Stimulated activated CD4-positive, alpha-beta T cell treated with anti-CD3 and anti-CD28 coated beads, Interleukin-15, amount 100 ng/mL, for 1 hour (primary cell): ENCODE data around the gene DGKQ.
"Not testable (repeated sequence)": the region's sequence is repeated elsewhere in the genome, so short reads cannot be mapped to it uniquely, and the experiment has no call there.

Source experiments
- DNase-seq, 2 donors: peaks; one replicate each; pipeline ENCODE4 v3.0.0-alpha.2; 2020; ENCODE audit warnings: low read depth in 1 of 2, low spot score in 1 of 2

Gene DGKQ

GRCh38 chr4:952881-953573 lies 20.3 kb downstream of the DGKQ start:
- DNase-seq: no peak

DNA sequence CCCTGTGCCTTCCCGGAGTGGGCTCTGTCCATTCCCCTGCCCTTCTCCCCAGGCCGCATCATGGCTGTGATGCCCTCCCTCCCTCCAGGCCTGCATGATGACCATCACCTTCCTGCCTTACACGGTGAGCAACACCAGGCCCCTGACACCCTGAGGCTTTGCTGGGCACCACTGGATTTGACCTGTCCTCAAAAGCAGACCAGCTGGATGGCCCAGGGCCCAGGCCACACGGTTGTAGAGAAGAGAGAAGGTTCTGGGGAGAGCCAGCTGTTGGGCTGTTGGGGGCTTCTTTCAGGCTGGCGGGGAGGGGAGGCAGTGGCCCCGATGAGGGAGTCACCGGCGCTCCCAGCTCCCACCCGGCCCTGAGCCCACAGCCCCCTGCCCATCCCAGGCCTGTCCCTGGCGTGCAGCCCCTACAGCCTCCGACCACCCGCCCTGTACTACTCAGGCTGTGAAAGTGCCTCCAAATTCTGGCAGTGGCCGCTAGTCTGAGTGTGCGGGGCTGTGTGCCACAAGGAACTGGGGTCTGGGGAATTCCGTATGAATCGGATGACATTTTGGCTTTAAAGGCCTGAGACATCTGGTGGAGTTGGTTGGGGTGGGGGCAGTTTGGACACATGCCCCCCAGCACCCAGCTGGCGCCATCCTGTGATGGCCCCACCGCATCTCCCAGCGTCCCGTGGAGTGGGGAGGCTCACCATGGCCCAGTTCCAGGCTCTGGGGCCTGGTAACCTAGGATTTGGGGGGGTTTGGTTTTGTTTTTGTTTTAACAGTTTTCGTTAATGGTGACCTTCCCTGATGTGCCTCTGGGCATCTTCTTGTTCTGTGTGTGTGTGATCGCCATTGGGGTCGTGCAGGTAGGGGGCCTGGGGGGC lies 21.5 kb downstream of the DGKQ start:
- DNase-seq: no peak

- DNase-seq: no peak
Observed at GRCh38 chr4:951186-951585, 22.2 kb downstream of the DGKQ start.

GRCh38 chr4:950136-951020 lies 23.0 kb downstream of the DGKQ start:
- no peak for DNase-seq

GRCh38 chr4:949656-950055 lies 23.7 kb downstream of the DGKQ start:
- no peak for DNase-seq

- DNase-seq: no peak
Observed at GRCh38 chr4:948936-949300, 24.5 kb downstream of the DGKQ start.

GRCh38 chr4:948101-948935 lies 25.1 kb downstream of the DGKQ start:
- no peak for DNase-seq

DNA sequence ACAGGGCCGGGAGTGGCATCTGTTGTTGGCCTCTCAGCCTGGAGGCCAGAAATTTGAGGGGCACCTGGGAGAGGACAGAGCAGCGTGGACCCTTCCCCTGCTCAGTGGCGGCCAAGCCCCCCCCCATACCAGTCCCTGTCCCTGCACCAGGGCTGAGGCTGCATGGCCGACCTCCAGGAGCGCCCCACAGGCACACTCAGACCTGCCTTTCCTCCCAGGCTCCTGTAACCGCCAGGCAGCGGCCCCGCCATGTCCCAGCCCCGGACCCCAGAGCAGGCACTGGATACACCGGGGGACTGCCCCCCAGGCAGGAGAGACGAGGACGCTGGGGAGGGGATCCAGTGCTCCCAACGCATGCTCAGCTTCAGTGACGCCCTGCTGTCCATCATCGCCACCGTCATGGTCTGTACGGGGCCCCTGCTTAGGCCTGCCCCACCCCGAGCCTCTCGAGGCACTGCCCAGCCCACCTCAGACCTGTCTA lies 25.8 kb downstream of the DGKQ start:
- DNase-seq: no peak

DNA sequence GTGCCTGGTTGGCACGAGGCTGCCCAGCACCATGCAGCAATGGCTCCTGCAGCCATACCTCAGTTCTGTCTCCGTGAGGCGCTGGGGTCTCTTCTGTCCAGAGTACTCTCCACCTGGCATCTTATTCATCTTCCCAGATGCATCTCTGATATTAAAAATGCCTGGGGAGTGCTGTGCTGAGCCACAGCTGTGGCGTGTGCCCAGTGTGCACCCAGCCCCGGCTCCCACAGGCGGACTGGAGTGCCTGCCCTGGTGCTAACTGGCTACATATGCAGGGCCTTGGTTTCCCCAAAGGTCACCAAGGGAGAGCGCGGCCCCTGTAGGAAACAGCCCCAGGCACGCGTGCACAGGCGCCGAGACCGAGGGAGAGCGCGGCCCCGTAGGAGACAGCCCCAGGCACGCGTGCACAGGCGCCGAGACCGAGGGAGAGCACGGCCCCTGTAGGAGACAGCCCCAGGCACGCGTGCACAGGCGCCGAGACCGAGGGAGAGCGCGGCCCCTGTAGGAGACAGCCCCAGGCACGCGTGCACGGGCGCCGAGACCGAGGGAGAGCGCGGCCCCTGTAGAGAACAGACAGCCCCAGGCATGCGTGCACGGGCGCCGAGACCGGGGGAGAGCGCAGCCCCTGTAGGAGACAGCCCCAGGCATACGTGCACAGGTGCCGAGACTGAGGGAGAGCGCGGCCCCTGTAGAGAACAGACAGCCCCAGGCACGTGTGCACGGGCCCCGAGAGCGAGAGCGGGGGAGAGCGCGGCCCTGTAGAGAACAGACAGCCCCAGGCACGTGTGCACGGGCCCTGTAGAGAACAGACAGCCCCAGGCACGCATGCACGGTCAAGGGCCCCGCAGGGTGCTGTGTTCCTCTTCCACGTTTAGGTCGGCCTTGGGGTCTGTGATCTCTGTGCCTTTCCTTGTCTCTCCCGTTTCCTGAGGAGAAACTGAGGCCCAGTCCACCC lies 26.6 kb downstream of the DGKQ start:
- no peak for DNase-seq

DNA sequence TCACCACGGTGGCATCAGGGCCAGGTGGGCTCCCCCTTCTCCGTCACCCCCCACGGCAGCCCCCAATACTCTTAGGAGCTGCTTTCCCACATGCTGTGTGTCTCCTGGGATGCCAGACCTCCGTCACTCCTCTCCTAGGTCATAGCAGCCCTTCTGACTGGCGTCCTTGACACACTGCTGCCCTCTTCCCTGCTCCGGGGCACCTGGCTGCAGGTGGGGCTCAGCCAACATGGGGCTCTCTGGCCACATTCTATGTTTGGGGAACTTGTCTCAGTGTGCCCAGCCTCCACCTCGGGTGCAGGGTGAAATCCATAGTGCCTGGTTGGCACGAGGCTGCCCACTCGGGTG lies 27.3 kb downstream of the DGKQ start:
- DNase-seq: no peak

DNA sequence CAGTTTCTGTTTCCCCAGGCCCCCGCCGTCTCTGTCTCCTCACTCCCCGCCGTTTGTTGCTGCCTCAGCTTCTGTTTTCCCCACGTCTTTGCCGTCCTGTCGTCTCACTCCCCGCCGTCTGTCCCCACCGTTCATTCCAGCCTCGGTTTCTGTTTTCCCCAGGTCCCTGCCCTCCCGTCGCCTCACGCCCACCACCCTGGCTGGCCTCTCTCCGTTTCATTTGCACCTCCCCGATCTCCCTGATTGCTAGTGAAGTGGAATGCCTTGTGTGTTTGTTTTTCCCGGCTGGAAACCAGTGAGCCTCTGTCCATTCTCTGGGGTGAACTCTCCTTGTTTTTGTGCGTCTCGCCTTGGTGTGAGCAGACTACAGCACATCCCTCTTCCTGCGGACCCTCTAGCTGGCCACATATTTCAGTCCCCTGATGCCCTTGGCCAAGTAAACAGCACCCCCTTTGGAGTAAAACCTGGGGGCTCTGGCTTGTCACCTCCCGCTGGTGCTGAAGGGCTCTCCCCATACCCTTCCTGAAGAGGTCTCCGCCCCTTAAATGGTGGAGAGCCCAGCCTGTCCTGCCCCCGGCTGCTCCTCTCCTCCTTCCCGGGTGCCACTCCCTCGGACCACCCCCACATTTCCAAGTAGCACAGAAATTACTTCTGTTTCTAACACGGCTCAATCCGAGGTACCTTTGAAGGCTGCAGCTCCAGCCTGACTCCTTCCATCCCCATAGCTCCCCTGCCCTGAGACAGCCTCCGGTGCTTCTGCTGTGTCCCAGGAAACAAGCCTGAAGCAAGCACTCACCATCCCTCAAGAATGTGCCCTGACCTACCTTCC lies 27.9 kb downstream of the DGKQ start:
- DNase-seq: no peak

DNA sequence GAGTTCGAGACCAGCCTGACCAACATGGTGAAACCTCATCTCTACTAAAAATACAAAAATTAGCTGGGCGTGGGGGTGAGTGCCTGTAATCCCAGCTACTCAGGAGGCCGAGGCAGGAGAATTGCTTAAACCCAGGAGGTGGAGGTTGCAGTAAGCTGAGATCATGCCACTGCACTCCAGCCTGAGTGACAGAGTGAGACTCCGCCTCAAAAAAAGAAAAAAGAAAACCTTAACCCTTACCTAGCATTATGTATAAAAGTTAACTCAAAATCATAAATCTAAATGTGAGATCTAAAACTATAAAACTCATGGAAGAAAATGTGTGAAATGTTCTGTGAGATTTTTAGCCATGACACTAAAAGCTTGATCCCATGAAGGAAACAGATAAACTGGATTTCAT lies 33.9 kb downstream of the DGKQ start:
- not testable (repeated sequence) for DNase-seq

- no peak for DNase-seq
Observed at GRCh38 chr4:932713-933070, 40.7 kb downstream of the DGKQ start.

DNA sequence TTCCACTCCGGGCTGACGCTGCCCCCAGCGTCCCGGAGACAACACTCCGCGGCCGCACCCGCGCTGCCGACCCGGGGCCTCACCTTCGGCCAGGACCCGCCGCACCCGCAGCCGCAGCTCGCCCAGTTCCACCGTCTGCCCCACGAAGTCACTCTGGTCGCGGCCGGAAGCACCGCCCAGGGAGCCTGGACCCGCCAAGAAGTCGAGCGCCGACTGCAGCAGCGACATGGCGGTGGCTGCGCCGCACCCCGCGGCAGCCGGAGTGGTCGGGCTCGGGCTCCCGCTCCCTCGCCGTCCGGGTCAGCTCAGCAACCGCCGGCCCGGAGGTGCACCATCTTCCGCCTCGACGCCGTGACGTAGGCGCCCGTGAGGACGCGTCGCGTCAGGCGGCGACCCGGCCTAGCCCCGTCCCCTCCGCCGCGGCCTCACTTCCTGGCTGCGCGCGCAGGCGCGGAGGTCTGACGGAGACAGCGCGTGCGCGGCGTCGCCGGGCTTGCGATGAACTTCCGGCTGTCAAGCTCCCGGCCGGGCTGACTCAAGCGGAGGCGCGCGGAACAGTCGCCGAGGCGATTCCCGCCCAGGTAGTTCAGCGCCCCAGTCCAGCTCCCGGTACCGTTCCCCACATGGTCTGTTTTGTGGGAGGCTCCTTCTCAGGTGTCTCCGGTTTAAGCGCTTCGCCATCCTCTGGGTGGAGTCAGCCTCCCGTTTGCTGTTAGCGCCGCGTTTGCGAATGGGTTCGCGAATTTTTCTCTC lies 41.2 kb downstream of the DGKQ start, which contains the start of the genes GAK and TMEM175:
Gene GAK, minus strand, starts transcription at position 357 of the 753 bp plus-strand sequence. Its CDS starts 129 bp downstream, at position 228.
Gene TMEM175, plus strand, starts transcription at position 501 of the 753 bp plus-strand sequence. CDS start 15,280 bp downstream, outside the sequence.
- DNase-seq: peak; percentile 94 to 97

GRCh38 chr4:931194-931959 lies 42.0 kb downstream of the DGKQ start:
- DNase-seq: no peak

- DNase-seq: no peak
Observed at GRCh38 chr4:930827-931193, 42.6 kb downstream of the DGKQ start.

DNA sequence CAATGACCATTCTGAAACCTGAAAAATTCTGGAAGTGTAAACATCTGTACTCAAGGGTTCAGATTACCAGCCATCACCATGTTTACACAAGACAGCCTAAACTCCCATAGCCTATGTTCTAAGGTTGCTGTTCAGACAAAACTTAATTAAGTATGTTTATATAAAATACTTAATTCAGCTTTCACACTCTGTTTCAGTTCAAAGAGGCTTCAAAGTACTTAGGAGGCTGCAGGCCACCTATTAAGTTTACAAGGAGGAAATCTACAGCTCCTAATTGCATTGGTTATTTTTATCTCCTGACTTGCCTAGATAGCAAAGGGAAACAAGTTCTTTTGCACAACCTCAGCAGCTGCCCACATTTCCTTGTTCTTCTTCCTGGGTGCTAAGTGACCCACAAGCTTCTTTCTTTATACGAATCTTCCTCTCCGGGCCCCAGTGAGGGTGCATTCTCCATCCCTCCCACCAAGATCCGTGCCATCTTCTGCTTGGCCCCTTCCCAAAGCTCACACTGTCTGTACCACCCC lies 43.3 kb downstream of the DGKQ start:
- DNase-seq: no peak
